Activated naive CD8-positive, alpha-beta T cell treated with anti-CD3 and anti-CD28 coated beads for 36 hours (primary cell): Measurements from ENCODE around the gene DLEC1. TPM values are rescaled to one million over a fixed set of nuclear protein-coding genes. Genes with fewer than 3 reads are reported as not detected.
"Not testable (repeated sequence)": the region's sequence is repeated elsewhere in the genome, so short reads cannot be mapped to it uniquely, and the experiment has no call there.

ENCODE experiments used
- DNase-seq: peaks from one replicate; pipeline ENCODE4 v3.0.0; 2021
- H3K27ac Mint-ChIP-seq: one replicate; pipeline ENCODE4 v1.8.0; 2022; ENCODE audit warnings: mild to moderate bottlenecking, moderate library complexity, mixed read lengths
- H3K27me3 Mint-ChIP-seq: one replicate; pipeline ENCODE4 v1.8.0; 2022; ENCODE audit warnings: mild to moderate bottlenecking, mixed read lengths
- H3K36me3 Mint-ChIP-seq: one replicate; pipeline ENCODE4 v1.8.0; 2021; ENCODE audit warnings: mild to moderate bottlenecking, mixed read lengths
- H3K4me1 Mint-ChIP-seq: one replicate; pipeline ENCODE4 v1.8.0; 2021; ENCODE audit warnings: mixed read lengths
- H3K4me3 Mint-ChIP-seq: one replicate; pipeline ENCODE4 v1.8.0; 2022; ENCODE audit warnings: mild to moderate bottlenecking, moderate library complexity, mixed read lengths
- H3K9me3 Mint-ChIP-seq: one replicate; pipeline ENCODE4 v1.8.0; 2022; ENCODE audit warnings: mixed read lengths
- total RNA-seq, 2 experiments: library from RNA; stranded (reverse); gene quantifications; one replicate each; pipeline ENCODE4 v1.2.3, GENCODE V29; 2021

The DLEC1 gene
- total RNA-seq, 2 experiments from 2014 or later: 0.12 to 0.52 TPM

DNA sequence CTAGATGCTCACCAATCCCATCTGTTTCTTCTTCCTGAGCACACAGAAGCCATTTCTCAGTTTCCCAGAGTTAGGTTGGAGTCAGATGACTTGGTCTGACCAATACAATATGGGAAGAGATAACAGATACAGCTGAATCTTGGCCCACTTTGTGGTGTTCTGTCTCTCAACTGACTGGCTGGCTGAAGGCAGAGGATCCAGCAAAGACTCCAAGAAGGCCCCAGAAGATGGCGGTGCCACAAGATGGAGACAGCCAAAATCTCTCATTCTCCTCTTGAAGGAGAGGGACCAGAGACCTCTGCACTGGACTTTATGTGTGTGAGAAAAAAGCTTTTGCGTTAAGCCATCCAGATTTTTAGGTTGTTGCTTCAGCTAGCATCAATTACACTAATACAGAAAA is 118.1 kb downstream of the DLEC1 start:
- Mint-ChIP-seq H3K27ac (no peak overlapping the region), H3K4me1 (peaks cover 30% of the 10 kb centered on the region), H3K36me3 (no peaks in the 10 kb centered on the region)

DNA sequence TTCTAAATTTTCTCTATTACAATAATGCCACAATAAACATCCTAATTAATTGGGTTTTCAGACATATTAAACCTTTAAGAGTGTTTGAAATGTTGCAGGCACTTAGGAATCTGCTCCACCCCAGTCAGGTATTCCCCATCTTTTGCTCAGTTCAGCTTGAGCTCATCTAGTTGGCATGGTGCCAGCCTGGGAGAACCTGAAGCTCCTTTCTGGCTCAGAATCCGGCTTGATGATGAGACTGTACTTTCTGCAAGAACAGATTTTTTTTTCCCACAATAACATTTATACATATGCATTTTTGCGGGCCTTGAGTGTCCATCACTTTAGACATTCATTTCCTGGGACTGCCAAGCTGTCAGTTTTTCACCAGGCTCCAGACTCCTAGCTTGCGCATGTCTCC is 118.6 kb downstream of the DLEC1 start:
- Mint-ChIP-seq H3K4me1 (peaks cover 30% of the 10 kb centered on the region), H3K4me3 (no peak overlapping the region), H3K36me3 (no peaks in the 10 kb centered on the region), H3K27me3 (no peaks in the 10 kb centered on the region), H3K9me3 (no peaks in the 10 kb centered on the region), H3K27ac (no peak overlapping the region)
- no peak for DNase-seq

More for the DNA sequence above, 118.1 kb downstream of the DLEC1 start:
- no peaks in the 10 kb centered on the region for H3K27me3 Mint-ChIP-seq
- H3K4me3 Mint-ChIP-seq: no peak overlapping the region
- DNase-seq: no peak
- no peaks in the 10 kb centered on the region for H3K9me3 Mint-ChIP-seq

DNA sequence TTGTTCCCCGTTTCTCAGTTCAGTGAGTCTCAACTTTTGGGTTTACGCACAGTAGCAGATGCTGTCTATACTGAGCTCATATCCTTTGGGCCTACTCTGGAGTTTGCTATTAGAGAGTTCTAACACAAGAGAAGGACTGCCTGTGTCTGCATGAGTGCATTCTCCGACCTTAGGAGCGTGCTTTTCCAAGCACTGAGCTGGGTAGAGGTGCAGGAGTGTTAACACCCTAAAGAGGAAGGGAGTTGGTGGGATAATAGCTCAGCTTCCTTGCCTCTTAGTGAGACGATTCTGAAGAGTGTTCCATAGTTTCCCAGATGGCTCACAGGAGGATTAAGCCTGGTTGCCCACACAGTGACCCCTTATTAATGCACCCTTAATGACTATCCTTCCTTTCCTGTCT is 119.5 kb downstream of the DLEC1 start:
- no peak for DNase-seq
- H3K4me3 Mint-ChIP-seq: no peak overlapping the region
- H3K36me3 Mint-ChIP-seq: no peaks in the 10 kb centered on the region
- no peak overlapping the region for H3K27ac Mint-ChIP-seq
- no peaks in the 10 kb centered on the region for H3K9me3 Mint-ChIP-seq
- no peaks in the 10 kb centered on the region for H3K27me3 Mint-ChIP-seq
- peaks cover 23% of the 10 kb centered on the region for H3K4me1 Mint-ChIP-seq

DNA sequence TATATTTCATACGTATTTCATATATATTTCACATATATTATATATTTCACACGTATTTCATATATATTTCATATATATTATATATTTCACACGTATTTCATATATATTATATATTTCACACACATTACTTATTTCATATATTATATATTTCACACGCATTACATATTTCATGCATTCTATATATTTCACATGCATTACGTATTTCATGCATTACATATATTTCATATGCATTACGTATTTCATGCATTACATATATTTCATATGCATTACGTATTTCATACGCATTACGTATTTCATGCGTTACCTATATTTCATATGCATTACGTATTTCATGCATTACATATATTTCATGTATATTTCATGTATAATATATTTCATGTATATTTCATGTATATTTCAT is 121.7 kb downstream of the DLEC1 start:
- not testable (repeated sequence) for H3K9me3 Mint-ChIP-seq, H3K27me3 Mint-ChIP-seq, H3K4me3 Mint-ChIP-seq, H3K4me1 Mint-ChIP-seq, H3K36me3 Mint-ChIP-seq, DNase-seq, H3K27ac Mint-ChIP-seq

DNA sequence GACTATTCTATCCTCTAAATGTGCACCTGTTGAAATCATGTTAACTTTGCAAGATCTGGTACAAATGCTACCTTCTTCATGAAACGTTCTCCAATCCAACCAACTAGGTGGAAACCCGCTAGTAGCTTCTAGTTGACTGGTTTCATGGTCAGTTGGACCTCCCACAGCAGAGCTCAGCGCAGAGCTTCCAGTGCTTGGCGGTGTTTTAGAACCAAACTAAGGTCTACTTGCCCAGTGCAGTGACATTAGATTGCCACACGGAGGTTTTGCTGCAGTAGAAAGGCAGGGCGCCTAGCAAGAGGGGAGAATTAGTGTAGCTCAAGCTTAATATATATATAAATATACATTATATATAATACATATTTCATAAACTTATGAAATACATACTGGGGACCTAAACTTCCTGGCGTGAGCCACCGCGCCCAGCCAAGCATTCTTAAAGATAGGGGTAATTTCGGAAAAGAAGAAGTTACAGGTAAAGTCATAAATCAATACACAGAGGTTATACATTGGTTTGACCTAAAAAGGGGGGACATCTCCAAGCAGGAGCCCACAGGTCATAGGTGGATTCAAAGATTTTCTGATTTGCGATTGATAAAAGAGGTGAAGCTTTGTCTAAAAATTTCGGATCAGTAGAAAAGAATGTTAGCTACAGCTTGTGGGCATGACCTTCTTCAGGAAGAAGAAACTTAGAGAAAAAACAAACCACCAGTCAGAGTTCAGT is 124.3 kb downstream of the DLEC1 start:
- H3K4me3 Mint-ChIP-seq: no peak overlapping the region
- H3K36me3 Mint-ChIP-seq: peaks cover 23% of the 10 kb centered on the region
- DNase-seq: no peak
- H3K9me3 Mint-ChIP-seq: no peaks in the 10 kb centered on the region
- H3K27me3 Mint-ChIP-seq: no peaks in the 10 kb centered on the region
- no peak overlapping the region for H3K27ac Mint-ChIP-seq
- peaks cover 27% of the 10 kb centered on the region for H3K4me1 Mint-ChIP-seq

DNA sequence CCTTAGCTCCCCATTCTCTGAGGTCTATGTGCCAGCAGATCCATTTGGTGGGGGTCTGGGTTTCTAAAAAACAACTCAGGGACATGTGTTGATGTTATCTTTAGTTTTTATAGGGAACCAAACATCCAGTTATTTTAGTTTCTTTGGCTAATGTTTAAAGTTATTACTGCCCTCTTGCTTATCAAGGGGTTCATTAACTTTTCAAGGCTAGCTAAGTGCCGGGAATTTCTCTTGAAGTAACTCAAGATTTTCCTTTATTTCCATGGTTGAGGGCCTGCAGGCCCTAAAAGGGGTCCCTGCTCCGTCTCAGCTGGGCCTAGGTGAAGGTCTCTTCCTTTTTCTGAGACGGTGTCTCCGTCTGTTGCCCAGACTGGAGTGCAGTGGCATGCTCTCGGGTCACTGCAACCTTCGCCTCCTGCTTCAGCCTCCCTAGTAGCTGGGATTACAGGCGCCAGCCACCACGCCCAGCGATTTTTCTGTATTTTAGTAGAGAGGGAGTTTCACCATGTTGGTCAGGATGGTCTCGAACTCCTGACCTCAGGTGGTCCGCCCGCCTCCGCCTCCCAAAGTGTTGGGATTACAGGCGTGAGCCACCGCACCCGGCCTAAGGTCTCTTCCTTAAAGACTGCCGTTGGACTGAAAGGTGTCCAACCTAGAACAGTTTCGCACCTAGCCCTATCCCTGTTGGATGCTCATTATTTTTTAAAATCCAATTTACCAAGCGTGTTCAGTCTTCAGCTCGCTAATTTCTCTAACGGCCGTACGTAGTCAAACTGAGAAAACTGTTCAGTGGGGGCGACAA is 125.0 kb downstream of the DLEC1 start:
- Mint-ChIP-seq H3K9me3 (no peaks in the 10 kb centered on the region), H3K27ac (peak overlapping the region; percentile 100), H3K36me3 (peaks cover 29% of the 10 kb centered on the region), H3K27me3 (no peaks in the 10 kb centered on the region), H3K4me3 (peak overlapping the region; percentile 89), H3K4me1 (peaks cover 34% of the 10 kb centered on the region)
- no peak for DNase-seq

DNA sequence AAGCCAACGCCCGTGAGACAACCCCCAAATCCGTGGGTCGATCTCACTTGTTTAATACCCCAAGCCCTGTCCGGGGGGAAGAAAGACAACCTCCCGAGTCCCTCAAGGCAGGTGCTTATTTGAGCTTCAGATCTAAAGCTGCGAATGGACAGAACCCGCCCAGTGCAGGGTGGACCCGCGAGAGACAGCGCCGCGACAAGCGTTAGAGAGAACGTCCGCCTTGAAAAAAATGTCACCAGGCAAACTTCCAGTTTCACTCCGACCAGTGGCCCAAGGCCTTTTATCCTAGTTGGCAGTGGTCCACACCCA is 125.6 kb downstream of the DLEC1 start:
- peaks cover 34% of the 10 kb centered on the region for H3K36me3 Mint-ChIP-seq
- H3K9me3 Mint-ChIP-seq: no peaks in the 10 kb centered on the region
- peak overlapping the region; percentile 89 for H3K4me3 Mint-ChIP-seq
- H3K27ac Mint-ChIP-seq: peak overlapping the region; percentile 100
- peaks cover 39% of the 10 kb centered on the region for H3K4me1 Mint-ChIP-seq
- no peaks in the 10 kb centered on the region for H3K27me3 Mint-ChIP-seq
- DNase-seq: no peak

DNA sequence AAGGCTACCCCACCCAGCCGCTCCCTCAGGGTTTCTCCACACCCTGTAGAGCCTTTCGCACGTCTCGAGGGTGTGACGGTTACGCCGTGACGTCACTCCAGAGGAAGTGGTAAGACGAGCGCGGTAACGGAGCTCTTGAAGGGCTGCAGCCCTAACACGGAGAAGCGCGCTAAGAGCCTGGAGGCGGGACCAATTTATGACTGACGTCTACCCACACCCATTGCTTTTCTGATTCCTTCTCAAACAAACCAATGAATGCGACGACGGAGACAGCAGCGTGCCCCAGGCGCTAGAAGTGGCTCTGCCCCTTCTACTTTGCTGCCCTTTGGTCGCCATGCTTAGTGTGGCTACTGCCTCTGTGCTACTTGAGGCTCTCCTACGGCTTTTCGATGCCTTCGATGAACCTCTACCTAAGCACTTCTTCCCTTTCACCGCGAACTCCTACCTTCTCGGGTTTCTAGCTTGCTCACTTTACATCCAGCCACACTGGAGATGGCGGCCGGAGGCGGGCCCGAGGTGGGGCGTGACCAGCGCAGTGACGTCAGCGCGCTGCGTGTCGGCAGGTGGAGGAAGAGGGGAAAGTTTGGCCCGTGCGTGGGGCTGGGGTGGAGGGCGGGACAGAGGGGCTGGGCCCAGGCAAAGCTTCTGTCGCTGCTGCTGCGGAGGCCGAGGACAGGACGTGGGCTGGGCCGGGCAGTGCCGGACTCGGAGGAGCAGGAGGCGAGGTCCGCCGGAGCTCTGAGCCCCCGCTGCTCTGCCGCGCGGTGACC is 126.1 kb downstream of the DLEC1 start, which contains the start of gene OXSR1:
Gene OXSR1 (plus strand): TSS at position 586 of the 770 bp plus-strand sequence. CDS start 340 bp downstream, outside the sequence.
- H3K4me3 Mint-ChIP-seq: peak within 1 kb of the TSS; percentile 89
- peaks cover 35% of the 10 kb centered on the region for H3K36me3 Mint-ChIP-seq
- no peaks in the 10 kb centered on the region for H3K9me3 Mint-ChIP-seq
- peak within 1 kb of the TSS; percentile 100 for H3K27ac Mint-ChIP-seq
- DNase-seq: peak; percentile 95
- peaks cover 36% of the 10 kb centered on the region for H3K4me1 Mint-ChIP-seq
- H3K27me3 Mint-ChIP-seq: no peaks in the 10 kb centered on the region

DNA sequence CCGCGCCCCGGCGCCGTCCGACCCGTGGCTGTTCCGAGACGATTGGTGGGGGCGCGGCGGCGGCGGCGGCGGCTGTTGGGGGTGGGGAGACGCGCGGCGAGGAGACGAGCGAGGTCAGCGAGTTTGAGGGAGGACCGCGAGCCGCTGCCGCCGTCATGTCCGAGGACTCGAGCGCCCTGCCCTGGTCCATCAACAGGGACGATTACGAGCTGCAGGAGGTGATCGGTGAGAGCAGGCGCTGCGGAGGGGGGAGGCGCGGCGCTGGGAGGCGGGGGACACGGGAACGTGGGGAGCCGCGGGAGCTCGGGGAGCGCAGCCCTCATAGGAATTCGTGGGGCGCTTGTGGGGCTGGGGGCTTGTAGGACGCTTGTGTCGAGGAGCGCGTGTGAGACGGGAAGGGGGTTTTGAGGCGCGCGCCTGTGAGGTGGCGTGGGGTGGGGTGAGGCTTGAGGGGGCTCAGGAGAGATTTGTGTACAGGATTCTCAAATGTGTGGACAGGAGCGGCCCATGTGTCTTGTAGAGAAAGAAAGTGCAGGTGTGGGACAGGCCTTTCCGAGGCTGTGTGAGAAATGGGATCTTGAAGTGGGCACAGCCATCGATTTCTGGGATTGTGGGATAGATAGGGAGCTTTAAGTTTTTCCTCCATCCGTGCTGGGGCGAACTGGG is 126.8 kb downstream of the DLEC1 start:
- Mint-ChIP-seq H3K4me3 (peak overlapping the region; percentile 89), H3K9me3 (no peaks in the 10 kb centered on the region), H3K27me3 (no peaks in the 10 kb centered on the region), H3K36me3 (peaks cover 35% of the 10 kb centered on the region), H3K4me1 (peaks cover 43% of the 10 kb centered on the region), H3K27ac (peak overlapping the region; percentile 100)
- no peak for DNase-seq

DNA sequence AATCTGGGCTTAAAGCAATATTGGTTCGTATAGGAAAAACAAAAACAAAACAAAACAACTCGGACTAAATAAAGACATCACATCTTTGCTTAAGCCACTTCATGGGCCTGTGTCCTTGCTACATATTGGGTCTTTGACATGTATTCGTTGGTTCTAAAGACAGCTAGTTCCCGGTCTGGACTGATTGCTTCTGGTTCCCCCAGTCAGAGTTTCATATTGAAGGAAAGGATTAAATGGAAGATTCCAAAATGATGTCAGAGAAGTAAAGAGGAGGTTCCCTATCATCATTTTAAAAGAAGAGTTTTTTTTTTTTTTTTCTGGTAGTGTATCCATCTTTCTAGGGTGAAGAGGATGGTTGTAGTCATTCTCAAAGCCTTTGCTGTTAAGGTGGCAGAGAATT is 128.6 kb downstream of the DLEC1 start:
- peaks cover 58% of the 10 kb centered on the region for H3K4me1 Mint-ChIP-seq
- peak overlapping the region; percentile 89 for H3K4me3 Mint-ChIP-seq
- peaks cover 35% of the 10 kb centered on the region for H3K36me3 Mint-ChIP-seq
- H3K27ac Mint-ChIP-seq: no peak overlapping the region
- H3K27me3 Mint-ChIP-seq: no peaks in the 10 kb centered on the region
- H3K9me3 Mint-ChIP-seq: no peaks in the 10 kb centered on the region
- no peak for DNase-seq

DNA sequence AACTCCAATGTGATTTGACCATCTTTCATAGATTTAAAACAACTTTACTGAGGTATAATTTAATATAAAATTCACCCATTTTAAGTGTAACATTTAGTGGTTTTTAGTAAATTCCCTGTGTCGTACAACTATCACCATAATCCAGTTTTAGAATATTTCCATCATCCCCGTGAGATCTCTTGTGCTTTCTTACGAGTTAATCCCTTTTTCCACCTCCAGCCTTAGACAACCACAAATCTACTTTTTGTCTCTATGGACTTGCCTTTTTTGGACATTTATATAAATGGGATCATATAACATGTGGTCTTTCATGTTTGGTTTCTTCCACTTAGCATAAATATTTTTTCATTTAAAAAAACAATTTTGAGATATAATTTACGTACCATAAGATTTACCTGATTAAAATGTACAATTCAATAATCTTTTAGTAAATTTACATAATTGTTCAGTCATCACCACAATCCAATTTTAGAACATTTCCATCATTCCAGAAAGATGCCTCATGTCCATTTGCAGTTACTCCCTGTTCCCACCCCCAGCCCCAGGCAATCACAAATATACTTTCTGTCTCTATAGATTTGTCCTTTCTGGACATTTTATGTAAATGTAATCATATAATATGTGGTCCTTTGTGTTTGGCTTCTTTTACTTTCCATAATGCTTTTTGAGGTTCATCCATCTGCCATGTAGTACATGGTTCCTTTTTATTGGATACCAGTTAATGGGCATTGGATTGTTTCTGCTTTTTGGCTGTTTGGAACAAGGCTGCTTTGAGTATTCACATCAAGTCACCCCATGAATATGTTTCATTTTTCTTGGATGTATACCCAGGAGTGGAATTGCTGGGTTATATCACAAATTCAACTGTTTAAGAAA is 129.4 kb downstream of the DLEC1 start:
- Mint-ChIP-seq H3K36me3 (peaks cover 35% of the 10 kb centered on the region), H3K4me1 (peaks cover 66% of the 10 kb centered on the region), H3K4me3 (peak overlapping the region; percentile 20), H3K27ac (peak overlapping the region; percentile 63), H3K27me3 (no peaks in the 10 kb centered on the region), H3K9me3 (no peaks in the 10 kb centered on the region)
- DNase-seq: no peak

DNA sequence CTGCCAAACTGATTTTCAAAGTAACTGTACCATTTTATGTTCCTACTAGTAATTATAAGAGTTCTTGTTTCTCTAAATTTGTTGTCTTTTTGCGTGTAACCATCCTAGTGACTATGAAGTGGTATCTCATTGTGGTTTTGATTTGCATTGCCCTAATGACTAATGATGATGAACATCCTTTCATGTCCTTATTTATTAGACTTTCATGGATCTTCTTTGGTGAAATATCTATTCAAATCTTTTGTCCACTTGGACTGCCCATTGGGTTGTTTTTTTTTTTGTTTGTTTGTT is 130.0 kb downstream of the DLEC1 start:
- Mint-ChIP-seq H3K27ac (peak overlapping the region; percentile 72), H3K4me3 (peak overlapping the region; percentile 19), H3K9me3 (no peaks in the 10 kb centered on the region)

DNA sequence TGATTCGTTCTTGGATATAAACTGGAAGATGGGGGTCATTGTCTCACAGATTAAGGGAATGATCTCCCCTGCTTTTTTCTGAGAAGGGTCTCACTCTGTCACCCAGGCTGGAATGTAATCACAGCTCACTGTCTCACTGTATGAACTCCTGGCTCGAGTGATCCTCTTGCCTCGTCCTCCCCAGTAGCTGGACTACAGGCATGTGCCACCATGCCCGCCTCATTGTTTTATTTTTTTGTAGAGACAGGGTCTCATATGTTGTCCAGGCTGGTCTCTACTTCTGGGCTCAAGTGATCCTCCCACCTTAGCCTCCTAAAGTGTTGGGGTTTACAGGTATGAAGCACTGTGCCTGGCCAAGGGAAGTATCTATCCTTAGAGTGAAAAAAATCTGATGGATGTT is 131.7 kb downstream of the DLEC1 start:
- DNase-seq: no peak
- H3K27ac Mint-ChIP-seq: no peak overlapping the region
- H3K4me1 Mint-ChIP-seq: peaks cover 77% of the 10 kb centered on the region
- no peaks in the 10 kb centered on the region for H3K27me3 Mint-ChIP-seq
- no peaks in the 10 kb centered on the region for H3K9me3 Mint-ChIP-seq
- H3K4me3 Mint-ChIP-seq: no peak overlapping the region
- H3K36me3 Mint-ChIP-seq: peaks cover 32% of the 10 kb centered on the region

More for the DNA sequence above, 130.0 kb downstream of the DLEC1 start:
- Mint-ChIP-seq H3K36me3 (peaks cover 35% of the 10 kb centered on the region), H3K4me1 (peaks cover 72% of the 10 kb centered on the region), H3K27me3 (no peaks in the 10 kb centered on the region)
- DNase-seq: no peak

DNA sequence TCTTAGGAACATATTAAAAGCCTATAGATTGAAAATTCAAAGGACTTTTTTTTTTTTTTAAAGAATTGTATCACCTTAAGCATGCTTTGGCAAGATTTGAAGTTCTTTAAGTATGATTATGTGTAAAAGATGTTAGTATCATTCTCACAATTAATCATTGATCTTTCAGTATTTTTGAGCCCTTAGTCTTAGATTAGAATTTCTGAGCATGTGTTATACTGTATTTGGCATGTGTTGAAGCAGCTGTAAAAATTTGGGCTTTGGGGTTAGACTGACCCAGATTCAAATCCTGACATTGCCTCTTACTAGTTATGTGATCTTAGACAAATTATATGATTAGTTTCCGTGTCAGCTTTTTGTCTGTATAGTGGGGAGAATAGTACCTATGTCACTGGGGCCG is 132.6 kb downstream of the DLEC1 start:
- H3K27me3 Mint-ChIP-seq: no peaks in the 10 kb centered on the region
- H3K9me3 Mint-ChIP-seq: no peaks in the 10 kb centered on the region
- no peak for DNase-seq
- peaks cover 77% of the 10 kb centered on the region for H3K4me1 Mint-ChIP-seq
- peaks cover 28% of the 10 kb centered on the region for H3K36me3 Mint-ChIP-seq
- no peak overlapping the region for H3K4me3 Mint-ChIP-seq
- no peak overlapping the region for H3K27ac Mint-ChIP-seq
